HK-2 (cell line): ENCODE results near the gene SLIT1.
A peak's percentile ranks its signal among the peaks of the same experiment; 100 is the strongest.

ENCODE experiments used
- DNase-seq: peaks from one replicate; pipeline ENCODE4 v3.0.0-alpha.2; 2018; ENCODE audit not compliant: unreplicated experiment

Gene SLIT1

DNA sequence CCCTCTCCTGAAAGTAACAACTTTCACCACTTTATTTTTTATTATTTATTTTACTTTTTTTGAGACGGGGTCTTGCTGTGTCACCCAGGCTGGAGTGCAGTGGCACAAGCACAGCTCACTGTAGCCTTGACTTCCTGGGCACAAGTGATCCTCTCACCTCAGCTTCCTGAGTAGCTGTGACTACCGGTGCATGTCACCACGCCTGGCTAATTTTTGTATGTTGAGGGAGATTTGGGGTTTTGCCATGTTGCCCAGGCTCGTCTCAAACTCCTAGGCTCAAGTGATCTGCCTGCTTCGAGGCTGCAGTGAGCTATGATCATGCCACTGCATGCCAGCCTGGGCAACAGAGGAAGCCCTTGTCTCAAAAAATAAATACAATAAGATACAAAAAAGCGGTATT lies 14.9 kb upstream of the SLIT1 start:
- DNase-seq: peak; percentile 26

DNA sequence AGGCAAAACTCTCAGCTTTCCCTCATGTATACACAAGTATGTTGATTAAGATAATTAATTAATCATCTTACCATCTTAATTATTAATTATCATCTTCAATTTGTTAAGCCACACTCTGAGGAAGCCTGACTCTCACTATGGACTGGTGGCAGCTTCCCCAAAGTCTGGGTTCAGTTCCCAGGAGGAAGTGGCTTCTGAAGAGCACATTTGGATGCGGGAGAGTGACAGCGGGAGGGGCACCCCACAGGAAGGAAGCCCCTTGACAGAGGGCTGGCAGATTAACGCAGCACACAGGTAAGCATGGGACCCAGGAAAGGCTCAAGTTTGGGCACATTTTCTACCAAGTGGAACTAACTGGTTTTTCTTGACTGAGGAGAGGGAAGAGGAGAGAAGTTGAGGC lies 13.4 kb upstream of the SLIT1 start:
- DNase-seq: no peak

DNA sequence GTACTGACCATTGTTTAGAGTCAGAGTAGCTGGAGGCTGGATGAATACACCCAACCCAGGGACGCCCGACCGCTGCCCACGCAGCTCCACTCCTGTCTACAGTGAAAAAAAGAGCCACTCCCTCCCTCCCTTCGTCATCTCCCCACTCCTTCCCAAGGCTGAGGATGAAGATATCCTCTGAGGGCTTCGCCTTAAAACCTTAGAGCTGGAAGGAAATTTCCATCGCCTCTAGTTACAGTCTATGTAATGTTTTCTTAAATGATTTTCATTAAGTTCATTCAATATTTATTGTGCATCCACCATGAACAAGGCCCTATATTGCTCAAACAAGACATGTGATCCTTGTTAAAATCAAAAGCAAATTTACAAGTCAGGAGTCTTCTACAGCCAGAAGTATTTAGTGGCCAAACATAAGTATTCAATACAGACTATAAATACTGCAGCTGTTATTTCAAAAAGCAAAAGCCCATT lies 11.3 kb upstream of the SLIT1 start:
- no peak for DNase-seq

DNA sequence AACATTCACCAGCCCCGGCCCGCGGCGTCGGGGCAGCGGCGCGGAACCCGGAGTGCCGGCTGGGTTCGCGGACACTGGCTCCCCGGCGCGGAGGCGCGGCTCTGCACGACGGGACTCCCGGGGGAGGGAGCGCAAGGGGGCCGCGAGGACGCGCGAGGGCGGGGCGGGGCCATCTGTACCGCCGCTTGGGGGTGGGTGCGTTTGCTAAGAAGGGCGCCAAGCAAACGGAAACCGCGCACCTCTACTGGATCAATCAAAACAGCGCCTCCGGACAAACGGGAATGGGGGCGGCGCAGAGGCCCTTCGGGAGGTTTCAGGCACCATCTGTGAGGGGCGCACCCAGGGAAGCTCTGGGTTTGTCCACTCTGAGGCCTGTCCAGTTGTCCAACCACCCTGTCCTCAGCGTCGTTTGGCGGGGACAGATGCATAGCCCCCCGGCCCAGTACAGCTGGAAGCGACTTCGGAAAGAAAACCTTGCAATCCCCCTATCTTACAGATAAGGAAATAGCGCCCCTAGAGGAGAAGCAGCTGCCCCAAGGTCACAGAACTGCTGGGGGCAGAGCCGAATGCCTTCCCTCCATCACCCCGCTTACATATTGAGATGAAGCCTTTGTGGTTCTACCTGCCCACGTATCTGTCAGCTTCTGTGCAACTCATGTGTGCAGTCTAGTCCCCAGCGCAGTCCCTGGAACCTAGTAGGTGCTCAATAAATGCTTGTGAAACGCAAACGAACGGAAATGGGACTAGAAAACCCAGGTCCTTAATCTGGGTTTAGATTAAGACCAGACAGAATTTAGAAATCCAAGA lies 10.7 kb upstream of the SLIT1 start:
- peak; percentile 63 for DNase-seq

DNA sequence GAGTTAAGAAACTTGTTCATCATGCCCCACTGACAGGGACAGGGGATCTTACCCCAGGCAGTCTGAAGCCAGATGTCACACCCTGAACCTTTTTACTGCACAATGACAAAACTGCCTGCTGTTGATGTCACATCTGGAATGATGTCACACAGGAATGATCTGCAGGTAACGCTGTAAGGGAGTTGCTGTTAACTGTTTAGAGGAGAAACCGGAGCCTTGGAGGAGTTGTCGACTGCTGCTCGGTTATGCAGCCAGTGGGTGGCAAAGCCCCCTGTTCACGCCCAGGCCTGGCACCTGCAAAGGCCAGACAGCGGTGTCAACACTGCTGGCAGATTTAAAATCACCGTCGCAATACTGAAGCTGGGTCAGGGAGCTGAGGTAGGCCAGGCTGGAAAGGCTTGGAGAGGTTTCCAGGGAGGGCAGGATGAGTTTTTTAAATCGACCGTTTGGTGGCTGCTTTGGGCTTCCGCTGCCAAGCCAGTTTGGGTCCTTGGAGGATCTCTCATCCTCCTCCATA lies 10.0 kb upstream of the SLIT1 start:
- peak; percentile 12 for DNase-seq

DNA sequence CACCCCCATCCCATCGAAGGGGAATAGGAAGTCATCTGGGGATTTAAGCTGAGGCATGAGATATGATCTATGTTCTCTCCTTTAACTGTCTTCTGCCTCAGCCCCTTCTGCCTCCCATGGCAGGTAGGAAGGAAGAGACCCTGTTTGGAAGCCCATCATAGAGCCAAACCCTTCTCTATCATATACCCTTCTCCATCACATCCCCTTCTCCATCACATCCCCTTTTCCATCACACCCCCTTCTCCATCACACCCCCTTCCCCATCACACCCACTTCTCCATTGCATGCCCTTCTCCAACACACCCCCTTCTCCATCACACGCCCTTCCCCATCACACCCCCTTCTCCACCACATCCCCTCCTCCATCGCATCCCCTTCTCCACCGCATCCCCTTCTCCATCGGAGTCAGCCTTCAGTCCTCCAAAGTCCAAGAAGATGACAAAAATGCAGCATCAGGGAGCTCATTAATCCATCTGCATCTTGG lies 7.2 kb upstream of the SLIT1 start:
- DNase-seq: no peak

DNA sequence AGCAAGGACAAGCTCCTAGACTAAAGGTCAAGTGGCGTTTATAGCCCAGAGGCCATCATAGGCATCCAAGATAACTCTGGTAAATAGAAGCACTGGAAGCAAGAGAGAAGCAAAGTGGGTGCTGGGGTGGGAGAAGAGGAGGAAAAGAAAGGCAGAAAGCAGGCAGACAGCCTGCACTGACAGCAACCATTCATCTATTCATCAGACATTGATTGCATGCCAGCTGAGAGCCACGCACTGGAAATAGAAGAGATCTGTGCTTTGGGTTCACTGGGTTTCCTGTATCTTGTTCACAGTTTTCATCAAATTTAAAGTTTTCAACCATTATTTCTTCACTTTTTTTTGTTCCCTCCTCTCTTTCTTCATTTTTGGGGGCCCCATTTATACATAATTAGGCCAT lies 4.7 kb upstream of the SLIT1 start:
- no peak for DNase-seq

DNA sequence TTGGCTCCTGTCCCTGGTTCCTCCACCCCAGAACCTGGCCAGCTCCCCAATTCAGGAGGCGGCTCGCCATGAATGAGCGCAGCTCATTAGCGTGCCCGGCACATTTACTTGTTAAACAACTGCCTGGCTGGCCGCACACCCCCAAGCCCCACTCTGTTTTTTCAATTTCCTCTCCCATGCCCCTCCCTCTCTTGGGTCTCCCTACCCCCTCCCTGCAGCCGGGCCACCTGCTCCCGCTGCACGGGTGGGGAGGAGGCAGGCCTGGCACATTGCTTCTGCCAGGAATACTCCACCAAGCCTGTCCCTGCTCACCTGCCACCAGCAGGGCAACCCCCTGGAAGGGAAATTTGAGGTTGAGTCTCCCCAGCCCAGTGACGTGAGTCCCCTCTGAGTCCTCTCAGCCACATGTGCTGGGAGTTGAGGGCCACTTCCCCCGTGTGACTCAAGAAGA lies 2.5 kb upstream of the SLIT1 start:
- DNase-seq: no peak

DNA sequence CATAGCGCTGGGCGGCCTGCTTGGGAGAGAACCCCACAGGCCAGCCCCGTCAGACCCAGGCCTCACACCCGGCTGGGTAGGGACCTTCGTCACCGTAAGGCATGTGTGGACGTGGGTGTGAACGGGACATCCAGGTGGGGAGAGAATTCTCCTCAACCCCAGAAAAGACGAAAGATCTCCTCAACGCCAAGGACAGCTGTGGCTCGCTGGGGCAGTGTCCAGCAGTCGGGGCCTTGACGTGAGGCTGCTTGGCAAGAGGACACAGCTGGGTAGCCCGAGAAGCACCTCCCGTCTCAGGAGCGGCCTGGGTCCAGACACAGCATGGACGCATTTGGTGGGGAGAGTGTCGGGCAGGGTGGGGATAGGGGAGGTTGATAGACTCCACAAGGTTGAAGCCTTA lies 1.2 kb upstream of the SLIT1 start:
- no peak for DNase-seq

DNA sequence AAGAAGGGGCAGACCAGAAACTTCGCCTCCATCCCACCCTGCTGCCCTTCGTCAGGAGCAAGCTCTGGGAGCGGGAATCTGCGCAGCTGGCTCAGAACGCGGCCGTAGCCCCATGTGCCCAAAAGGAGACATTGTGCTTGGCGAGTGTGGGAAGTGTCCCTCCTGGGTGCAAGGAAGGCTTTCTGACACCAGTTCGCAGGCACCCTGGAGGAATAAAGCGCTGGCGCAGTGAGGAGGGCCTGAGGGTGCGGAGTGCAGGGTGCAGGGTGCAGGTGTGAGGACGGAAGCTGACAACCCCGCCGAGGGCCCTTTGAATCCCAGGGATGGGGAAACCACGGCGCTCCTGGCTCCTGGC lies 811 bp downstream of the SLIT1 start:
- no peak for DNase-seq

DNA sequence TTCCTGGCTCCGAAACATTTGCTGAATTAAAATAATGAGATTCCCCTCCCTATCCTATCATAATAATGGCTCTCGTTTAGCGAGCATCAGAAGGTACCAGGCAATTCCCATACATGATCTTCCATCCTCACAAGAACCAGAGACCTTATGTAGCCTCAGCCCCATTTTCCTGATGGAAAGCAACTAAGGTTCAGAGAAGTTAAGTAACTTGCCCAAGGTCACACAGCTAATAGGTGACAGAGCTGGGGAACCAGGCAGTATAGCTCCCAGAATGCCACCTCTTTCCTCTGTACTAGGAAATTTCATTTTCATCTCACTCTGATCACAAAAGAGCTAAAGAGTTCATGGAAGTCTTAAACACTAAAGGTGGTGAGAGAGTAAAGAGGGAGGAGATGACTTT lies 2.4 kb downstream of the SLIT1 start:
- no peak for DNase-seq

DNA sequence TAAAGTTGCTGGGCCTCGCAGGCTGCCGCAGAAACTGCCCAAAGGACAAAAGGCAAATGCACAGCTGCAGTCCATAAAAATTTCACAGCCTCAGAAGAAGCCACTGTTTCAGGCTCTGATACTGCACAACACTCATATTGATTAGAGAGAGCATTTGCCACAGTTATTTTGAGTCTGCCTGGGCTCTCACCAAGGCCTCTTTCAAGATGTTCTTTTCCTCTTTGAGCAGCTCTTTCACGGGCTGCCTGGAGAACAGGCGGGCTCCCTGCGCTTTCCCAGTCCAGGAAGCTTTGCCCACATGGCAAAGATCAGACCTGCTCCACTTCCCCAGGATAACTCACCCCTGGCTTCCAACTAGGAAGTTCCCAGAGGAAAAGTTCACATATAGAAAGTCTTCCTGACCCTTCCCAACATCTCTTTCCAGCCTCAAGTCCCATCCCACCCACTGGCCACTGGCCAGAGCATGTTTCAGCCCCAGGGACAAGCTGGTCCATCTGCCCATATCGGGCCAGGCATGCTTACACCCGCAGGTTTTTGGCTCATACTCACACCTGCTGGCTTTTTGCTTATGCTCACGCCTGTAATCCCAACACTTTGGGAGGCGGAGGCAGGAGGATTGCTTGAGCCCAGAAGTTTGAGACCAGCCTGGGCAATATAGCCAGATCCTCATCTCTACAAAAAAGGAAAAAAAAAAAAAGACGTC lies 3.3 kb downstream of the SLIT1 start:
- no peak for DNase-seq

DNA sequence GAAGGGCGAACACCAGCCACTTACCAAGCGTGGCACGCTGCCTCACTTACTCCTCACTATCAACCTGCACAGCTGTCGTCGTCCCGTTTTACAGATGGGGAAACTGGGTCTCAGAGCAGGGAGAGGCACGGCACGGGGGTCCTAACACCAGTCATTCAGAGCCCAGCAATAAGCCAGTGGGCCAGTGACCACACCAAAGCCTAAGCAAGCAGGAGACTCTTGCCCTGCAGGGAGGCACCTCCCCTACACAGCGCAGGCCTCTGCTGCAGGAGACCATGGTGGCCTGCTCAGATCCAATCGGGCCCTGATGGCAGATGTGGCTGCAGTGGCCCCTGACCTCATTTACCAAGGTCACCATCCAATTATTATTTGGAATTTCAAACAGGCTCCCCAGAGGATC lies 4.8 kb downstream of the SLIT1 start:
- DNase-seq: no peak

DNA sequence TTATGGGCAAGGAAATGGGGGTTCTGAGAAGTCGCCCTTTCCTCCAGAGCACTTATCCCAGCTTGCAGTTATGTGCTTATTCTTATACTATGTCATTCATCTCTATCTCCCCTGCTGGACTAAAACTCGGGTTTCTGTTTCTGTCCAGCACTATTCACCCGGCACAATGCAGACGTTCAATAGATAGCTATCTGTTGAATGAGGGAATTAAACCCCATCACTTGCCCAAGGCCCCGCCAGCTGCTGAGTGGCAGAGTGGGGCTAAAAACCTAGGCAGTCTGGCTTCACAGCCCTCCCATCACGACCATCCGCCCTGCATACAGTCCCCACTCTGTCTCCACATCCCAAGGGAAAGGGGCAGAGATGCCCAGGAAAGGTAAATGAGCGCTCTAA lies 5.4 kb downstream of the SLIT1 start:
- no peak for DNase-seq

DNA sequence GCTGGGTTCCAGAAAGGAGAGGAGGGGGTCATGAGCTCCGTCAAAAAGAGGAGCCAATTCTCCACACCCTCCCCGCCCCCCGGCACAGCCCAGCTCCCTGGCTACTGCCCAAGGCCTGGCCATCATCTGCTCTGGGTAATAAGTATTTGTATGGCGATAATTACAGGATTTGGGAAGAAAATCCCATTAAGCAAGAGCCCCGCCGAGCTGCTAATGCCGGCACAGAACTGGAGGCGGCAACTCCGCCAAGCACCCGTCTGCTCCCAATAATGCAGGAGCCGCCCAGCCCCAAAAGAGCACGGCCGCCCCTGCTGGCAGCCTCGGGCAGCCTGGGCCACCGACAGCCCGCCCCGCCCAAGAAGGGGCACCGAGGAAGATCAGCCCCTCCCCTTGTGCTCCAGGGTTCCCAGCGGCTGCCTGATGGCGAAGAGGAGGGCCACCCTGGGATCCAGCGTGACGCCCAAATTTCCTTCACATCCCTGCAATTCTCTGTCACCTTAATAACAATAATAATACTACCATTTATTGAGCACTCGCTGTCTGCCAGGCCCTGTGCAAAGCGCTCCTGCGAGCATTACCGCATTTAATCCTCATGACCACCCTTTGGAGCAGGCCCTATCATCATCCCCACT lies 5.9 kb downstream of the SLIT1 start:
- DNase-seq: no peak

DNA sequence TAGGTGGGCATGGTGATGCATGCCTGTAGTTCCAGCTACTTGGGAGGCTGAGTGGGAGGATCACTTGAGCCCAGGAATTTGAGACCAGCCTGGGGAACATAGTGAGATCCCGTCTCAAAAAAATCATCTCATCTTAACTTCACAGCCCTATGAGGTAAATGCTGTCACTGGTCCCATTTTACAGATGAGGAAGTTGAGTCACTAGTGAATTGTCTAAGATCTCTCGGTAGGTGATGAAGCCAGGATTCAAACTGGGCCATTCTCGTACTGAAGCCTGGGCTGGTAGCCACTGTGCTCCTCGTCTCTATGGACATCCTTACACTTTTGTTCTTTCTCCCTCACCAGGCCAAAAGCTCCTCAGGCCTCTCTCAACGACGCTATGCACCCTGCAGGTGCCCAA lies 6.4 kb downstream of the SLIT1 start:
- no peak for DNase-seq

DNA sequence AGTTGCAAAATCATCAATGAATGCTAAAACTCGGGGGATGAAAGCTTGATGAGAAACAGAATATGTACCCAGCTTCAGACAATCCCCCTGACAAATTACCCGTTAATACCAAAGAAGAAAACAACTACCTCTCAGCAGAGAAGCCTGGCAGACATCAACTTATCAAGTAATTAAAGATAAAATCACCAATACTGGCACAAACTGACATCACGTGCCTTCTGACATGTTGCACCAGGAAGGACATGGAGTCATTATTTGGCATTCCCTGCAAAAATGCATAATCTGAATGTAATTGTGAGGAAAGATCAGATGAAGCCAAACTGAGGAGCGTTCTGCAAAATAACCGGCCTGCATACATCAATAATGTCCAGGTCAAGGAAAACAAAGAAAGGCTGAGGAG lies 7.7 kb downstream of the SLIT1 start:
- no peak for DNase-seq

DNA sequence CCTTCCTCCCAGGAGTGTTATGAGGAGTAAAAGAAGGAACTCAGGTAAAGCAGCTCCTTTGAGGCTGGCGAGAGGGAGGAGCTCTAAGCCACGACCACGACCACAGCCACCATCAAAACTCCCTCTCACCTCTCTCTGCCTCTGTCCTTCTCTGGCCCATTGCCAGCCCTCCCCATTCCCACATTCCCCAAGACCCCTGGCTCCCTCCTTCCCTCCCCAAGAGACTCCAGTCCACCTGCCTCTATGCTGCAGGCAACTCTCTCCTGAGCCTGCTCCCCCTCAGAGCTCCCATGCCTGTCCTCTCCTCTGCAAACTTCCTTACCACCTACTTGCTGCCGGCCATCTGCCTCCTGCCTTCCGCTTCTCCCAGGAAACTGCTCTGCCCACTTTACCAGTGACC lies 9.5 kb downstream of the SLIT1 start:
- no peak for DNase-seq

DNA sequence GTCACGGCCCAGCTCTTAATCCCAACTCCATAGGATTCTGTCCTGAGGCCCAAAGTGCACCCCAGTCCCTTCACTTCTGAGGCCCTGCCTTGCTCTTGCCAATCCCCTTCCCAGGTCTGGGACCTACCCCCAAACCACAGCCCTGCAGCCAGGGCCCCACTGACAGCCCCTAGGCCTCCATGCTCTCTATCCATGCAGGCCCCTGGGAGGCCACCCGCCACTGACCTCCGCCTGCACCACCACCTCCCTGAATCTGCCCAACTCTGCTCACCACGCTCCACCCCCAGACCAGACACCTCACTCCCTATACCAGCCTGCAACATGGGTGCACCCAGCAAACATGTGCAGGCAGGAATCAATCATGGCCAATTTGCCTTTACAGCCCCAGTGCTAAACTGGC lies 10.2 kb downstream of the SLIT1 start:
- no peak for DNase-seq

DNA sequence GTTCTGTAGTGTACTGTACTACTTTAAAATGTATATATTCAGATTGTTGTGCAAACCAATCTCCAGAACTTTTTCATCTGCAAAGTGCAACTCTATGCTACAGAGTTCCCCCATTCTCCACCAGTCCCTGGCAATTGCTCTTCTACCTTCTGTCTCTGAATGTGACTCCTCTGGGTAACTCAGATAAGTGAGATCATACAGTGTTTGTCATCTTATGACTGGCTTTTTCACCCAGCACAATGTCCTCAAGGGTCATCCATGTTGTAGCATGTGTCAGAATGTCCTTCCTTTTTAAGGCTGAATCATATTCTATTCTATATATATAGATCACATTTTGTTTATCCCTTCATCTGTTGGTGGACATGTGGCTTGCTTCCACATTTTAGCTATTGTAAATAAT lies 10.8 kb downstream of the SLIT1 start:
- DNase-seq: no peak

DNA sequence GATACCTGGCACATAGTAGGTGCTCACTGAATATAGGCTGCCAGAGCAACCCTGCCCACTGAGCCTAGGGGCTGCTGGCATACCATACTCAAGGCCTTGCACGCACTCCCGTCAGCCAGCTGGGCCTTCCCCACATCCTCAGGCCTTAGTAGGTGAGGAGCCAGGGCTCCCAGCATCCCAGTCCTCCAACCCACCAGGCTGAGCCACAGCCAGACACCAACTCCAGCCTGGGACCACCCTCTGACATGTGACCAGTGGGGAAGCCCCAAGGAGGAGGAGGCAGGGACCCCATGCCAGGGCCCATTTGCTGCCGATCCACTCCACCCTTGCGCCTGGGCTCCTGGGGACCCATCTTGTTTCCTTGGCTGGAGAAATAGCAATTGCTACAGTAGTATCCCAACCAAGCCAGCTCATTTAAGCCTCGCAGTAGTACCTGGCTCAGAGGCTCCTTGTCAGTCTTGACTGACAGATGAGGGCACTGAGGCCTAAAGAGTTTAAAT lies 11.4 kb downstream of the SLIT1 start:
- DNase-seq: no peak

DNA sequence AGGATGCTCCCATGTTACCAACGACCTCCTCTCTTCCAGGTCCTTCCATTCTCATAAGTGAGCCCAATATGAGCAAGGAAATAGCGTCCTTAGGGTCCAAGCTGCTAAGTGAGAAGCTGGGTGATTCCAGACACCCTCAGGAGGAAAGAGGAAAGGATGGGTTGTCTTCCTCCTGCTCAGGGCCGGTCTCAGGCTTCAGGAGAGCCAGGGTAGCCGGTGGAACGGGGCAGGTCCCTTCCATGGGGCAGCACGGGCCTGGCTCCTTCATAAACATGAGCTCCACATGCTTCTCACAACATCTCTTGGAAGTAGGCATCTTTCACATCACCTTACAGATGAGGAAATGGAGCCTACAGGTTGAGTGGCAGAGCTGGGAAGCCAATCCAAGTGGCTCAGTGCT lies 12.7 kb downstream of the SLIT1 start:
- no peak for DNase-seq
